T-helper 2 cell treated with Interferon-gamma antibody and Interleukin-4, amounts not matched to agents 100 ng/mL and 5 ng/mL, for 36 hours (primary cell): ENCODE data around the gene WASL. TPM values are rescaled to one million over a fixed set of nuclear protein-coding genes. Genes with fewer than 3 reads are reported as not detected.
"Not testable (repeated sequence)": the region's sequence is repeated elsewhere in the genome, so short reads cannot be mapped to it uniquely, and the experiment has no call there.

ENCODE experiments used
- intact Hi-C: fragments of 100-400 bp; cut with micrococcal nuclease; formaldehyde crosslinking; loops from one replicate; pipeline ENCODE4 v1.15.1; 2023
- total RNA-seq: library from RNA; stranded (reverse); gene quantifications from 2 replicates; pipeline ENCODE4 v1.2.3, GENCODE V29; 2022

The WASL gene
- total RNA-seq, 1 donor from 2014 or later = 6.0 TPM

- intact Hi-C loops = not testable (repeated sequence)
These were observed 11.6 kb downstream of the WASL start for GRCh38 chr7:123737168-123737674.

DNA sequence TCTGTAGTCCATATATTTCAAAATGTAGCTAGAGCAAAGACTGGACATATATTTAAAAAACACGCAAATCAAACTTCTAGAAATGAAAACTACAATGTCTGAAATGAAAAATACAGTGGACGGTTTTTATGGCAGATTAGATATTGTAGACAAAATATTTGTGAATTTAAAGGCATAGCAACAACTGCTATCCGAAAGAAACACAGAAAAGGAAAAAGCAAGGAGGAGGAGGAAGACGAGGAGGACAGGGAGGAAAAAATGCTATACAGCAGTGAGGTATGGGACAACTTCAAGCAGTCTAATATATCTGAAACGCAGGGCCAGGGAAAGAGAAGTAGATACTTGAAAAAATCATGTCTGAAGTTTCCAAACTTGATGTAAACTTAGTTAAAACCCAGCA lies 13.3 kb downstream of the WASL start:
- intact Hi-C loops = no loop called here

GRCh38 chr7:123734498-123734897 lies 14.3 kb downstream of the WASL start:
- intact Hi-C loops = no loop called here

DNA sequence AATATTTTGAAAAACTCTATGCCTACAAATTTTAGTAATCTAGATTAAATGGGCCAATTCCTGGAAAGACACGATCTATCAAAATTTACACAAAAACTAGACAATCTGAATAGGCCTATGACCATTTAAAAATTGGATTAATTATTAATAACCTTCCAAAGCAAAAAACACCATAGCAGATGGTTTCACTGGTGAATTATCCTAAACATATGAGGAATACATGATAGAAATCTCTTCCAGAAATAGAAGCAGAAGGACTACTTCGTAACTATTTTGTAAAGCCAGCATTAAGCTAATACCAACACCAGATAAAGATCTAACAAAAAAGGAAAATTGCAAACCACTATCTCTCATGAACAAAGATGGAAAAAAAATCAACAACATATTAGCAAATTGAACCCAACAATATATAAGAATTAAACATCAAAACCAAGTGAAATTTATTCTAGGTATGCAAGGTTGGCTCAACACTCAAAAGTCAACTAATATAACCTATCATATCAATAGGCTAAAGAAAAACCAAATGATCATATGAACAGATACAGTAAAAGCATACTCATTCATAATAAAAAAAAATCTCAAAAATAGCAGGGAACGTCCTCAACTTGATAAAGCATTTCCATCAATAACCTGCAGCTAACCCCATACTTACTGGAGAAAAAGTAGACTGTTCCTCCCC lies 16.3 kb downstream of the WASL start:
- intact Hi-C loops = no loop called here

GRCh38 chr7:123729218-123729578 lies 19.6 kb downstream of the WASL start:
- intact Hi-C loops = loop anchor here (2.0 kb wide), 1 partner anchor 18 kb away; no protein-coding TSS in a partner anchor

DNA sequence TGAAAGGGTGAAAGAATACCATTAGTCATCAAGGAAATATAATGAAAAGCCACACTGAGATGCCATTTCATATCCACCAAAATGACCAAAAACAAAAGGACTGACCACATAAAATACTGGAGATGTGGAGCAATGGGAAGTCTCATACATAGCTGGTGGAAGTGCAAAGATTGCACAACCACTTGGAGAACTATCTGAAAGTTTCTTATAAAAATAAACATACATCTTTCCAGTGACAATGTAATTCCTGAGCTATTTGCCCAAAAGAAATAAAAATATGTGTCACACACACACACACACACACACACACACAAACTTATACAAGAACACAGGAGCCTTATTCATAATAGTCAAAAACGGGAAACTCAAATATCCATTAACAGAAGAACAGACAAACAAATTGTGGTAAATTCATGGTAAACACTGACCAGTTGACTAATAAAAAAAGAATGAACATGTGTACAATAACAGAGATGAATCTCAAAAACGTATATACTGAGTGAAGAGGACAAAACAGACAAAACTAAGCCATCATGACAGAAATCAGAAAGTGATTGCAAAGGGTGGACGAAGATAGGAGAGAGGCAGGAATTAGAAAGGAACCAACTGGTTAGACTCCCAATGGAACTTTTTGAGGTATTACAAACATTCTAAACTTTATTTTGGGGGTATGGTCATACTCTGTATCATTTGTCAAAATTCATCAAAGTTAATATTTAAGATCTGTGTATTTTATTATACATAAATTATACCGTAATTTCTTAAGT lies 21.5 kb downstream of the WASL start:
- intact Hi-C loops = no loop called here

DNA sequence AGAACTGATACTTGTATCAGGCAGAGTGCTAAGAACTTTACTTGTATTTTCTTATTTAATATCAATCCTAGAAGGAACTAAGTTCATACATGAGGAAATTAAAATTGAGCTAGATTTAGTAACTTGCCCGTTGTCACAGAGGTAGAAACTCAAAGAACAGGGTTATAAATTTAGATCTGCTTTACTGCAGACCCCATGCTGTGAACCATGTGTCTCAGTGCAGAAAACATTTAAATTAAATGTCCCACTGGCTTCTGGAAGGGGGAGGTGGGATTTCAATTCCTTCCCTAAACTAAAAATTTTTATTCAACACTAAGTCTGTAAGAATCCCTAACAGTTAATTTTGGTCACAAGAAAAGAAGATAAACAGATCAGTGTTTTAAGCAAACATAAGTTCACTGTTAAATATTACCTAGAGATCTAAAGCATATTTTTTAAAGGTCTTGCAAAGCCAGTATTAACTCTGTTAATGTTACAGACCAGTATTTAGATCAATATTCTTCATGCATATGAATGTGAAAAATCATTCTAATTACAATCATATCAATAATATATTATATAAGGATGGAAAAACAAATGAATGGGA lies 23.1 kb downstream of the WASL start:
- intact Hi-C loops = no loop called here

DNA sequence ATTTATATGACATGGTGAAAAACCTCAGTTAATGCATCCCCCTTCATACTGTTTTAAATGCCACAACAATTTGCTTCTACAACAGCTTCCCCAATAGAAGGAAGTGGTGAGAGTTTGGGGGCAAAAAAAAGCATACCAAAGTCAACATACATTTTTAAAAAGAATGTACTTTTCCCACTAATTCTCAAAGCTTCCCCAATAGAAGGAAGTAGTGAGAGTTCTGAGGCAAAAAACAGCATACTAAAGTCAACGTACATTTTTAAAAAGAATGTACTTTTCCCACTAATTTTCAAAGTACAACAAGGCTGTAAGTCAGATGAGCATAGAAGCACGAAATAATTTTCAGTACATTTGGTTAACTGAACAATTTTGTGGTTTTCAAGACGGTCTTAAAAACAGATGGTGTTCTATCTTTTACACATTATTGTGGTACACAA lies 24.0 kb downstream of the WASL start:
- intact Hi-C loops = no loop called here

- intact Hi-C loops = no loop called here
These were observed 24.9 kb downstream of the WASL start for GRCh38 chr7:123723913-123724312.

- intact Hi-C loops = not testable (repeated sequence)
These were observed 28.3 kb downstream of the WASL start for GRCh38 chr7:123720527-123720926.

GRCh38 chr7:123719197-123719721 lies 29.5 kb downstream of the WASL start:
- intact Hi-C loops = no loop called here

GRCh38 chr7:123718773-123719172 lies 30.0 kb downstream of the WASL start:
- intact Hi-C loops = no loop called here

DNA sequence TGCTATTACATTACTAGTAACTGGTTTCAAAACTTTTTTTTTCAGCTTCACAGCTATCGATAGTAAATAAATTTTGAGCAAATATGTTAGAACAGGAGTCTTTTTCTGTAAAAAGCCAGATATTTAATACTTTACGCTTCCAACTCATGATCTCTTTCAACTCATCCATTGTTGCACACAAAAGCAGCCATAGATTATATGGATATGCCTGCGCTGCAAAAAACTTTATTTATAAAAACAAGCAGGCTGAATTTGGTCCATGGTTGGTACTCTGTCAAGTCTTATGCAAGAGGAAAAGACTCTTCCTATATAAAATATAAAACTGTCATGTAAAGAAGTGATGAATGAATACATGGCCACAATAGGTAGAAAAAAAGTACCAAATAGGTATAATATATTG lies 31.1 kb downstream of the WASL start:
- intact Hi-C loops = no loop called here

DNA sequence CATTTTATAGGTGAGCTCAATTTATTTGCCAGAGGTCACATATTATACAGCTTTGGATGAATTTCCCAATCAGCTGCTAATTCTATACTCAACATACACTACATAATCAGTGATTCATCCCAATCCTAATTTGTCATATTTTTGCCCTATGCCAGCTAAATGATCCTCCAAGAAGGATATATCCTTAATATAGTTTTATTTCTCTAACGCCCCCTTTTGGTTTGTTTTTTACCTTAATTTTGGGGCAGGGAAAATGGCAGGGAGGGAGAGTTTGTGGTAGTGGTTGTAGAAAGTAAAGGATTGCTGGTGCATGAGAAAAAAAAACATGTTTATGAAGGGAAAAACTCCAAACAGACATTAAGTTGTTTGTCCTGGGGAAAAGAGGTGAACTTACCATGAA lies 31.9 kb downstream of the WASL start:
- intact Hi-C loops = no loop called here

DNA sequence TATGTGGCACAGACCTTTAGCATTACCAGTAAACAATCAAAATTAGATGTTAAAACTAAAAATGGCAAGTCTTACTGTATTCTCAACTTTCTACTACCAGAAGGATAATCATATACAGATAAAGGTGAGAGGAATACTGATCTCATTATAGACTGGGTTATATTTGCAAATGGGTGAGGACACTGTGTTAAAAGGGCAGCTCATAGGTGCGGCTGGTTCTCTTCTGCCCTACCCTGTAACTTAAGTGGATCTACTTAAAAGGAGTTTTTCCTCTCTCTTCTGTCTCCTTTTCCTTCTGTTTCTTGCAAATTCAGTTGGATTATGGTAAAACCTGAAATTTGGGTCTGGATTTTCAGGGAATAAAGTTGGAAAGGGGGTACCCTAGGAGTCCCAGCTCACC lies 33.0 kb downstream of the WASL start:
- intact Hi-C loops = no loop called here

DNA sequence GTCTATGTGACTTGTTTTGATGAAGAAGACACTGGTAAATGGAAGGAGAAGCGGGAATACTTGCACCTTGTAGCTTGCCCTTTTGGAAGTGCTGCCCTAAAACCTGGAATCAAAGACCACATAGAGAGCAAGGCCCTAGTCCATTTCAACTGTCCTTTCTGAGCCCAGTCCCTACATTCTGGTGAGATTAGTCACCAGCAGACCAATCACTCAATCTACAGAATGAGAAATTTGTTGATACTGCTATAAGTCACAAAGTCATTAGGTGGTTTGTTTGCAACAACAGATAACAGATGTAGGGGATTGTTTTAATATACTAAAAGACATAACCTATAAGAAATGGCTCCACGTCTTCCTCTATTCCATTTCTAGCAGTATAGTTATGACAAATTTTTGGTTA lies 33.6 kb downstream of the WASL start:
- intact Hi-C loops = no loop called here

- intact Hi-C loops = loop anchor here (5.0 kb wide), 1 partner anchor 38 kb away; no protein-coding TSS in a partner anchor
These were observed 34.3 kb downstream of the WASL start for GRCh38 chr7:123714296-123715080.

GRCh38 chr7:123712619-123713018 lies 36.2 kb downstream of the WASL start:
- intact Hi-C loops = loop anchor here (5.0 kb wide), 1 partner anchor 40 kb away; no protein-coding TSS in a partner anchor

DNA sequence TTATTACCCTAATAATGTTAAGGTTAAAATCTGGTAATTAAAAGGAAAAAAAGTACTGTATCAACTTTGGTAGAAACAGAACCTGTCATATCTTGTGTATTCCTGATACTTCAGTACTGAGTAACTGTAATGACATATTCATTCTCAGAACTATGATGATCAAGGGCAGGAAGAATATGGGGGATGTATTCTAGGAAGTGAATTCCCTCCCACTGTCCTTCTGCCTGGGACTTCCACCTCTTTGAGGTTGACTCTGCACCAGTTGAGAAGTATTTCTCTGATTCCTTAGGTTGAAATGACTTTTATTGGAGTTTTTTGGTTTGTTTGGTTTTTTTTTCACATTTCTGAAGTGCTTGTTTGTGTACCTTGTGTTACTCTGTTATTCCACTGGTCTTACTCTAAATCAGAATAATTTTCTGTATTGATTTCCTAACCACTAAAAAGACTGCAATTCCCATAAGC lies 36.9 kb downstream of the WASL start:
- intact Hi-C loops = loop anchor here (5.0 kb wide), 1 partner anchor 40 kb away; no protein-coding TSS in a partner anchor

DNA sequence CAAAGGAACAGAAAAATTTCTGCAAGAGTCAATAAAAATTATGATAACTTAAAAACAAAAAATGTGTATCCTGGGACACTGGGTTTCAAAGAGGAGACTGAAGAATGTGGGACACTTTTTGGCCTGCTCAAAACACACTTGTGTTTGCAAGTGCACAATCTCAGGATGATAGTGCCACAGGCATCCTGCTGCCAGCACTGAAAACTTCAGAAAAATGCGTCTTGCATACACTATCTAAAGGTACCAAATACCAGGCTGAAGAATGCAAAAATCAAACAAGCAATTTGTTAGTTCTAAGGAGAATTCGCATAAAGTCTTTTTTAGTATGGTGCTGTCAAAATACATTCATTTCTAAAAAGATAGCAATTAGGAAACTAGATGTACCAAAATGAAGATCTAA lies 38.1 kb downstream of the WASL start:
- intact Hi-C loops = loop anchor here (5.0 kb wide), 1 partner anchor 42 kb away; no protein-coding TSS in a partner anchor

DNA sequence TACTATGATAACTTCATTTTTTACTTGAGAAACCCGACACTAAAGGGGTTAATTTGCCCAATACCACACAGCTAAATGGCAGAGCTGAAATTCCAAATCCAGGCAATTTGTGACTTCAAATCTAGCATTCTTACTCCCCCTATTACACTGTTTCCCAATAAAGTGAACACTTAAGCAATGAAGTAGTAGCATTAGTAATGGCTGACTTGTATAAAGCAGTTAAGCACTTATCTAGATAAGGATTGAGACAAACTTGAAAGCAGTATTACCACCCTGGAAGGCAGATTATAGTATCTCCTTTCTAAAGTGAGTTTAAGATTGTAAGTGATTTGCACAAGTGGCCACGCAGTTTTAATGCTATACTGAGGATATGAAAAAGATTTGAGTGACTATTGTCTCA lies 39.3 kb downstream of the WASL start:
- intact Hi-C loops = no loop called here
